Activated CD8-positive, alpha-beta memory T cell treated with anti-CD3 and anti-CD28 coated beads, Interleukin-2, amount 10 ng/mL, durations not matched to agents 7 days and 5 days (primary cell): ENCODE data around the gene LRRC30. TPM values are rescaled to one million over a fixed set of nuclear protein-coding genes. Genes with fewer than 3 reads are reported as not detected.

ENCODE experiments used
- ATAC-seq: fragments of 150-1000 bp; cut with Tn5 transposase; one replicate; pipeline ENCODE4 v1.10.0; 2021; ENCODE audit warnings: moderate library complexity
- CTCF ChIA-PET: fragments of 350-600 bp; sonication (Branson Sonifier 250); formaldehyde crosslinking; loops from one replicate; lab custom pipeline; 2021; ENCODE audit warnings: antibody characterized with exemption; lab: Charles Lee
- DNase-seq: peaks from one replicate; pipeline ENCODE4 v3.0.0-alpha.2; 2020
- H3K27ac Mint-ChIP-seq: one replicate; pipeline ENCODE4 v1.8.0; 2021; ENCODE audit warnings: mild to moderate bottlenecking, mixed read lengths
- H3K27me3 Mint-ChIP-seq: one replicate; pipeline ENCODE4 v1.8.0; 2021; ENCODE audit warnings: mixed read lengths
- H3K36me3 Mint-ChIP-seq: one replicate; pipeline ENCODE4 v1.8.0; 2021; ENCODE audit warnings: mild to moderate bottlenecking, mixed read lengths
- H3K4me1 Mint-ChIP-seq: one replicate; pipeline ENCODE4 v1.8.0; 2021; ENCODE audit warnings: mixed read lengths
- H3K4me3 Mint-ChIP-seq: one replicate; pipeline ENCODE4 v1.8.0; 2021; ENCODE audit warnings: mild to moderate bottlenecking, moderate library complexity, mixed read lengths
- H3K9me3 Mint-ChIP-seq: one replicate; pipeline ENCODE4 v1.8.0; 2022; ENCODE audit warnings: low read depth, mixed read lengths
- total RNA-seq, 2 experiments: library from RNA; stranded (reverse); gene quantifications; one replicate each; pipeline ENCODE4 v1.2.3, GENCODE V29; 2021

The LRRC30 gene
- total RNA-seq, 2 experiments from 2014 or later: not detected

- no peak overlapping the region for H3K27ac Mint-ChIP-seq
- CTCF ChIA-PET: no interaction called here
- ATAC-seq: no peak
Measured at GRCh38 chr18:7256618-7257425, 25.9 kb downstream of the LRRC30 start.

GRCh38 chr18:7257426-7257740 is 26.5 kb downstream of the LRRC30 start:
- peaks cover 5% of the 10 kb centered on the region for H3K9me3 Mint-ChIP-seq
- no peak overlapping the region for H3K27ac Mint-ChIP-seq

More at GRCh38 chr18:7256618-7257425, 25.9 kb downstream of the LRRC30 start:
- H3K36me3 Mint-ChIP-seq: no peaks in the 10 kb centered on the region
- H3K4me3 Mint-ChIP-seq: no peak overlapping the region
- DNase-seq: no peak
- H3K27me3 Mint-ChIP-seq: no peaks in the 10 kb centered on the region
- peaks cover 5% of the 10 kb centered on the region for H3K9me3 Mint-ChIP-seq
- no peaks in the 10 kb centered on the region for H3K4me1 Mint-ChIP-seq

GRCh38 chr18:7259475-7259874 is 28.6 kb downstream of the LRRC30 start:
- no peak for DNase-seq
- no peaks in the 10 kb centered on the region for H3K27me3 Mint-ChIP-seq
- H3K4me1 Mint-ChIP-seq: no peaks in the 10 kb centered on the region
- no peaks in the 10 kb centered on the region for H3K36me3 Mint-ChIP-seq
- H3K9me3 Mint-ChIP-seq: peaks cover 16% of the 10 kb centered on the region
- ATAC-seq: no peak
- H3K4me3 Mint-ChIP-seq: no peak overlapping the region
- H3K27ac Mint-ChIP-seq: no peak overlapping the region
- CTCF ChIA-PET: no interaction called here

More at GRCh38 chr18:7257426-7257740, 26.5 kb downstream of the LRRC30 start:
- DNase-seq (no peak), ATAC-seq (no peak)
- CTCF ChIA-PET: no interaction called here
- no peak overlapping the region for H3K4me3 Mint-ChIP-seq
- no peaks in the 10 kb centered on the region for H3K36me3 Mint-ChIP-seq
- H3K27me3 Mint-ChIP-seq: no peaks in the 10 kb centered on the region
- H3K4me1 Mint-ChIP-seq: no peaks in the 10 kb centered on the region

GRCh38 chr18:7261199-7261598 is 30.3 kb downstream of the LRRC30 start:
- CTCF ChIA-PET: no interaction called here
- Mint-ChIP-seq H3K27me3 (no peaks in the 10 kb centered on the region), H3K9me3 (peaks cover 14% of the 10 kb centered on the region), H3K4me3 (no peak overlapping the region), H3K27ac (no peak overlapping the region), H3K4me1 (no peaks in the 10 kb centered on the region), H3K36me3 (no peaks in the 10 kb centered on the region)
- DNase-seq: no peak
- no peak for ATAC-seq

- no peaks in the 10 kb centered on the region for H3K36me3 Mint-ChIP-seq
- H3K4me1 Mint-ChIP-seq: no peaks in the 10 kb centered on the region
- CTCF ChIA-PET: no interaction called here
- DNase-seq (no peak), ATAC-seq (no peak)
- no peak overlapping the region for H3K27ac Mint-ChIP-seq
- H3K9me3 Mint-ChIP-seq: peaks cover 15% of the 10 kb centered on the region
- H3K27me3 Mint-ChIP-seq: no peaks in the 10 kb centered on the region
- H3K4me3 Mint-ChIP-seq: no peak overlapping the region
Measured at GRCh38 chr18:7267973-7268372, 37.1 kb downstream of the LRRC30 start.

GRCh38 chr18:7269942-7270341 is 39.1 kb downstream of the LRRC30 start:
- Mint-ChIP-seq H3K4me1 (no peaks in the 10 kb centered on the region), H3K9me3 (peaks cover 3% of the 10 kb centered on the region), H3K27me3 (no peaks in the 10 kb centered on the region), H3K27ac (no peak overlapping the region), H3K4me3 (no peak overlapping the region), H3K36me3 (no peaks in the 10 kb centered on the region)
- ATAC-seq (no peak), DNase-seq (no peak)
- CTCF ChIA-PET: no interaction called here

- peaks cover 3% of the 10 kb centered on the region for H3K9me3 Mint-ChIP-seq
- H3K27ac Mint-ChIP-seq: no peak overlapping the region
- H3K36me3 Mint-ChIP-seq: no peaks in the 10 kb centered on the region
- no peak overlapping the region for H3K4me3 Mint-ChIP-seq
- CTCF ChIA-PET: no interaction called here
- DNase-seq (no peak), ATAC-seq (no peak)
- no peaks in the 10 kb centered on the region for H3K4me1 Mint-ChIP-seq
- H3K27me3 Mint-ChIP-seq: no peaks in the 10 kb centered on the region
Measured at GRCh38 chr18:7272311-7273049, 41.6 kb downstream of the LRRC30 start.

GRCh38 chr18:7273301-7273921 is 42.5 kb downstream of the LRRC30 start:
- H3K4me3 Mint-ChIP-seq: no peak overlapping the region
- no peaks in the 10 kb centered on the region for H3K36me3 Mint-ChIP-seq
- peaks cover 6% of the 10 kb centered on the region for H3K9me3 Mint-ChIP-seq
- no peak overlapping the region for H3K27ac Mint-ChIP-seq
- no peaks in the 10 kb centered on the region for H3K27me3 Mint-ChIP-seq
- ATAC-seq (no peak), DNase-seq (no peak)
- CTCF ChIA-PET: no interaction called here
- no peaks in the 10 kb centered on the region for H3K4me1 Mint-ChIP-seq

- H3K4me3 Mint-ChIP-seq: no peak overlapping the region
- ATAC-seq (no peak), DNase-seq (no peak)
- no peak overlapping the region for H3K27ac Mint-ChIP-seq
- H3K4me1 Mint-ChIP-seq: no peaks in the 10 kb centered on the region
- CTCF ChIA-PET: no interaction called here
- H3K27me3 Mint-ChIP-seq: no peaks in the 10 kb centered on the region
- no peaks in the 10 kb centered on the region for H3K36me3 Mint-ChIP-seq
- peaks cover 16% of the 10 kb centered on the region for H3K9me3 Mint-ChIP-seq
Measured at GRCh38 chr18:7281579-7281978, 50.7 kb downstream of the LRRC30 start.

Other genes starting within 250 kb of the LRRC30 start
- gene LAMA1, start 113.3 kb upstream of the LRRC30 start, total RNA-seq: not detected